ENCODE data around the gene DOCK2.

DNA sequence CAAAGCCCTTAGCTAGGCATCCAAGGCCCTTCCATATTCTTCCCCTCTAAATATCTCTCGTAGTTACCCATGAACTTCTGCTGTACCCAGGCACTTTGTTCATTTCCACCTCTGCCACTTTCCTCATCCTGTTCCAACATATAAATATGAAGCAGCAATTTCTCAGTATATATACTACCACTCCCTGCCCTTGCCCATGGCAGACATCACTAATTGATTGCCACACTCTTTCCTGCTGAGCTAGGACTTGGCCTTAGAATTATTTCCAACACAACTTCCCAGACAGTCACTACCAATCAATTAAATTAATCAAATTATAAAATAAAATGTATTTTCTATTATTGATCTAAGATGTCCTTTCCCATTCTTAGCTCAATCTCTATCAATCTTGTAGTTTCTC, 334.7 kb downstream of the DOCK2 start:
- TF ChIP-seq CTCF (conservative IDR thresholded peaks at IDR 0.05; ENCODE audit: low read length) (no peak), EZH2phosphoT487 (IDR thresholded peaks at IDR 0.05; ENCODE audit: borderline replicate concordance, low read depth, low read length) (no peak)

Measured in OCI-LY7 (cell line).